Urothelium cell line (cell line): ENCODE measurements around the gene GRAMD4.

Experiments
- DNase-seq: peaks from one replicate; pipeline ENCODE4 v3.0.0; 2011; ENCODE audit warnings: low spot score, mixed read lengths
- FAIRE-seq: peaks from 2 replicates; lab custom pipeline; 2011; peaks lifted over from hg19 to GRCh38; lab: Jason Lieb, UNC

Gene GRAMD4

GRCh38 chr22:46582281-46582933 lies 37.8 kb upstream of the GRAMD4 start:
- FAIRE-seq (no peak), DNase-seq (no peak)

GRCh38 chr22:46583571-46583970 lies 36.6 kb upstream of the GRAMD4 start:
- FAIRE-seq (no peak), DNase-seq (no peak)

GRCh38 chr22:46584081-46584921 lies 35.9 kb upstream of the GRAMD4 start:
- FAIRE-seq = no peak
- DNase-seq = no peak

- DNase-seq = no peak
- FAIRE-seq = no peak
Observed at GRCh38 chr22:46585340-46586122, 34.7 kb upstream of the GRAMD4 start.

GRCh38 chr22:46586123-46586519 lies 34.1 kb upstream of the GRAMD4 start:
- FAIRE-seq (no peak), DNase-seq (no peak)

GRCh38 chr22:46586531-46587011 lies 33.6 kb upstream of the GRAMD4 start:
- DNase-seq (no peak), FAIRE-seq (no peak)

- FAIRE-seq = no peak
- no peak for DNase-seq
Observed at GRCh38 chr22:46587061-46587460, 33.1 kb upstream of the GRAMD4 start.

- FAIRE-seq (no peak), DNase-seq (no peak)
Observed at GRCh38 chr22:46587492-46588278, 32.5 kb upstream of the GRAMD4 start.

- DNase-seq = no peak
- no peak for FAIRE-seq
Observed at GRCh38 chr22:46588279-46589140, 31.7 kb upstream of the GRAMD4 start.

GRCh38 chr22:46589141-46589748 lies 30.9 kb upstream of the GRAMD4 start:
- FAIRE-seq (no peak), DNase-seq (no peak)

GRCh38 chr22:46589871-46590271 lies 30.3 kb upstream of the GRAMD4 start:
- FAIRE-seq = no peak
- no peak for DNase-seq

- no peak for DNase-seq
- FAIRE-seq = no peak
Observed at GRCh38 chr22:46590334-46590733, 29.9 kb upstream of the GRAMD4 start.

- FAIRE-seq (no peak), DNase-seq (no peak)
Observed at GRCh38 chr22:46591930-46592329, 28.3 kb upstream of the GRAMD4 start.

GRCh38 chr22:46592390-46592872 lies 27.8 kb upstream of the GRAMD4 start:
- DNase-seq (peak; percentile 90), FAIRE-seq (no peak)

- no peak for DNase-seq
Observed at GRCh38 chr22:46593211-46593681, 26.9 kb upstream of the GRAMD4 start.

GRCh38 chr22:46593996-46594946 lies 25.9 kb upstream of the GRAMD4 start:
- DNase-seq (no peak), FAIRE-seq (no peak)

More at GRCh38 chr22:46593211-46593681, 26.9 kb upstream of the GRAMD4 start:
- FAIRE-seq = no peak

- DNase-seq (no peak), FAIRE-seq (no peak)
Observed at GRCh38 chr22:46594947-46595298, 25.3 kb upstream of the GRAMD4 start.

- no peak for FAIRE-seq
- no peak for DNase-seq
Observed at GRCh38 chr22:46595545-46595944, 24.6 kb upstream of the GRAMD4 start.
